Lung (tissue), 12 donors: ENCODE measurements around the gene DPYSL5. TPM values are rescaled to one million over a fixed set of nuclear protein-coding genes. Genes with fewer than 3 reads are reported as not detected.

Source experiments
- ATAC-seq: fragments of 200-7000 bp; cut with Tn5 transposase; one replicate; pipeline ENCODE4 v1.9.1; 2020; ENCODE audit warnings: moderate number of reproducible peaks; ENCODE audit not compliant: insufficient read depth, low FRiP score
- DNase-seq, 3 donors: peaks; one replicate each; pipeline ENCODE4 v3.0.0-alpha.2; 2013 to 2017
- H3K27ac ChIP-seq, 2 donors: one replicate each; pipeline ENCODE4 v1.5.1; 2013; ENCODE audit warnings: mild to moderate bottlenecking in 2 of 2, moderate library complexity in 2 of 2, control low read depth in 1 of 2, inconsistent platforms in 1 of 2, low read depth in 1 of 2, low read length in 1 of 2
- H3K27me3 ChIP-seq, 3 donors: one replicate each; pipeline ENCODE4 v1.5.1; 2013; ENCODE audit warnings: low read length in 2 of 3; ENCODE audit not compliant: control insufficient read depth in 3 of 3, insufficient read depth in 3 of 3
- H3K36me3 ChIP-seq, 4 donors: one replicate each; pipeline ENCODE4 v1.5.1; 2013; ENCODE audit warnings: low read length in 4 of 4, mild to moderate bottlenecking in 1 of 4, moderate library complexity in 1 of 4; ENCODE audit not compliant: control insufficient read depth in 4 of 4, insufficient read depth in 4 of 4
- H3K4me1 ChIP-seq, 5 donors: one replicate each; pipeline ENCODE4 v1.5.1; 2013; ENCODE audit warnings: low read length in 5 of 5, mild to moderate bottlenecking in 2 of 5, moderate library complexity in 1 of 5; ENCODE audit not compliant: control insufficient read depth in 5 of 5, insufficient read depth in 5 of 5
- H3K4me3 ChIP-seq: one replicate; pipeline ENCODE4 v1.5.1; 2013; ENCODE audit warnings: mild to moderate bottlenecking, control low read depth, moderate library complexity
- H3K9ac ChIP-seq, 2 donors: one replicate each; pipeline ENCODE4 v1.5.1; 2013; ENCODE audit warnings: low read length in 2 of 2, control low read depth in 1 of 2; ENCODE audit not compliant: insufficient read depth in 1 of 2
- H3K9me3 ChIP-seq, 4 donors: one replicate each; pipeline ENCODE4 v1.5.1; 2013; ENCODE audit warnings: low read length in 3 of 4, mild to moderate bottlenecking in 1 of 4, moderate library complexity in 1 of 4; ENCODE audit not compliant: control insufficient read depth in 4 of 4, insufficient read depth in 3 of 4
- CTCF ChIP-seq: IDR thresholded peaks from 2 replicates; pipeline ENCODE4 v1.5.1; 2012; ENCODE audit warnings: mild to moderate bottlenecking; ENCODE audit errors: control extremely low read depth, extremely low read depth
- WGBS, 2 donors: extraction: QIAGEN DNeasy Blood & Tissue Kit; methylation state at CpG; one replicate each; pipeline ENCODE4 v1.1.7; 2013; 5-methylcytosine and 5-hydroxymethylcytosine counted together
- polyA plus RNA-seq, 2 donors: library from polyadenylated mRNA; stranded (reverse); fragments of 200-250 nt; gene quantifications; one replicate each; pipeline ENCODE4 v1.2.1, GENCODE V29; 2013
- total RNA-seq, 2 donors: library from RNA; depleted of rRNA in 1 of 2; stranded (reverse); fragments of >200 nt in 1 of 2; gene quantifications; one replicate each; pipeline ENCODE4 v1.2.1, GENCODE V29; 2014 to 2021
- donor health status: control.
- donor health status: control.
- donor health status: Bipolar disorder and iron deficiency.
- donor health status: healthy.
- donor health status: DM: yes; HTN: yes; CAD: no.

Gene DPYSL5
- total and polyA plus RNA-seq, 4 donors: 0.09 TPM; not detected in 3

- H3K27me3 ChIP-seq: no peaks in the 10 kb centered on the region
- H3K9ac ChIP-seq: no peak overlapping the region
- no peaks in the 10 kb centered on the region for H3K36me3 ChIP-seq
- no peak overlapping the region for H3K4me3 ChIP-seq
- WGBS, 2 donors: 61 to 64% methylated on average over 3 of the region's 3 CpGs
- no peak for TF ChIP-seq CTCF
- DNase-seq (no peak), ATAC-seq (no peak)
- H3K4me1 ChIP-seq: no peaks in the 10 kb centered on the region
- H3K27ac ChIP-seq: no peak overlapping the region
- no peaks in the 10 kb centered on the region for H3K9me3 ChIP-seq
Measured at GRCh38 chr2:26934985-26935384, 87.1 kb downstream of the DPYSL5 start.

GRCh38 chr2:26936855-26937254 lies 88.9 kb downstream of the DPYSL5 start:
- Histone ChIP-seq H3K4me1 (no peaks in the 10 kb centered on the region), H3K9me3 (no peaks in the 10 kb centered on the region), H3K27ac (no peak overlapping the region), H3K27me3 (no peaks in the 10 kb centered on the region), H3K36me3 (no peaks in the 10 kb centered on the region), H3K4me3 (no peak overlapping the region), H3K9ac (no peak overlapping the region)
- no peak for TF ChIP-seq CTCF
- 87 to 90% methylated on average over 5 of the region's 5 CpGs for WGBS, 2 donors
- ATAC-seq (no peak), DNase-seq (peak in 1 of 3 donors; percentile 25)

- ATAC-seq (no peak), DNase-seq (no peak)
- Histone ChIP-seq H3K36me3 (no peaks in the 10 kb centered on the region), H3K9me3 (no peaks in the 10 kb centered on the region), H3K4me1 (no peaks in the 10 kb centered on the region), H3K9ac (no peak overlapping the region), H3K27ac (no peak overlapping the region), H3K27me3 (no peaks in the 10 kb centered on the region), H3K4me3 (no peak overlapping the region)
- WGBS, 2 donors: 78 to 84% methylated on average over 10 of the region's 10 CpGs
- TF ChIP-seq CTCF: no peak
Measured at GRCh38 chr2:26938399-26939118, 90.6 kb downstream of the DPYSL5 start.

GRCh38 chr2:26940001-26940400 lies 92.1 kb downstream of the DPYSL5 start:
- H3K36me3 ChIP-seq: no peaks in the 10 kb centered on the region
- DNase-seq (no peak), ATAC-seq (no peak)
- no peak overlapping the region for H3K27ac ChIP-seq
- 91 to 96% methylated on average over 9 of the region's 9 CpGs for WGBS, 2 donors
- no peak overlapping the region for H3K4me3 ChIP-seq
- no peaks in the 10 kb centered on the region for H3K4me1 ChIP-seq
- no peak for TF ChIP-seq CTCF
- H3K9ac ChIP-seq: no peak overlapping the region
- H3K27me3 ChIP-seq: peaks cover 0 to 3% (median 0%) of the 10 kb centered on the region in 3 donors
- no peaks in the 10 kb centered on the region for H3K9me3 ChIP-seq
